Measurements from ENCODE around the gene PRDX1. TPM values are rescaled to one million over a fixed set of nuclear protein-coding genes. Genes with fewer than 3 reads are reported as not detected.
"Not testable (repeated sequence)": the region's sequence is repeated elsewhere in the genome, so short reads cannot be mapped to it uniquely, and the experiment has no call there.

The PRDX1 gene
- polyA plus RNA-seq, 4 donors = 337 to 402 (median 390) TPM

GRCh38 chr1:45473302-45473701 lies 48.4 kb downstream of the PRDX1 start:
- no peak for DNase-seq (ENCODE audit: low read depth in 4 of 4, low spot score in 3 of 4)

GRCh38 chr1:45470306-45470798 lies 51.3 kb downstream of the PRDX1 start:
- no peak for DNase-seq (ENCODE audit: low read depth in 4 of 4, low spot score in 3 of 4)

- DNase-seq (ENCODE audit: low read depth in 4 of 4, low spot score in 3 of 4) = not testable (repeated sequence)
These were observed 54.3 kb downstream of the PRDX1 start for GRCh38 chr1:45467353-45467752.

GRCh38 chr1:45465277-45465676 lies 56.4 kb downstream of the PRDX1 start:
- DNase-seq (ENCODE audit: low read depth in 4 of 4, low spot score in 3 of 4) = no peak

Other genes starting within 250 kb of the PRDX1 start
- 1 to 10 TPM; 2.9 to 4.8 (median 3.6) TPM for gene HPDL, start 195.0 kb downstream of the PRDX1 start, polyA plus RNA-seq (ENCODE audit: insufficient read length in 4 of 4)
- 10 to 100 TPM; 12.9 to 16.0 (median 14.6) TPM for gene TOE1, start 181.7 kb downstream of the PRDX1 start, polyA plus RNA-seq (ENCODE audit: insufficient read length in 4 of 4)
- gene MUTYH, start 181.4 kb downstream of the PRDX1 start, polyA plus RNA-seq (ENCODE audit: insufficient read length in 4 of 4) = 10 to 100 TPM; 26.4 to 31.3 (median 31.0) TPM
- 1 to 10 TPM; 6.2 to 7.5 (median 6.9) TPM for gene TESK2, start 30.7 kb downstream of the PRDX1 start, polyA plus RNA-seq (ENCODE audit: insufficient read length in 4 of 4)
- 1 to 10 TPM; 1.5 to 2.0 (median 1.7) TPM for gene CCDC163, start 21.8 kb downstream of the PRDX1 start, polyA plus RNA-seq (ENCODE audit: insufficient read length in 4 of 4)
- gene MMACHC, start 21.6 kb downstream of the PRDX1 start, polyA plus RNA-seq (ENCODE audit: insufficient read length in 4 of 4) = 10 to 100 TPM; 12.5 to 14.8 (median 13.4) TPM
- 100 to 1,000 TPM; 248 to 336 (median 277) TPM for gene AKR1A1, start 28.9 kb upstream of the PRDX1 start, polyA plus RNA-seq (ENCODE audit: insufficient read length in 4 of 4)
- 100 to 1,000 TPM; 271 to 301 (median 279) TPM for gene NASP, start 62.2 kb upstream of the PRDX1 start, polyA plus RNA-seq (ENCODE audit: insufficient read length in 4 of 4)
- 1 to 10 TPM in 3 of 4 donors, under 1 TPM in 1; 0.85 to 2.6 (median 1.8) TPM for gene CCDC17, start 102.2 kb upstream of the PRDX1 start, polyA plus RNA-seq (ENCODE audit: insufficient read length in 4 of 4)
- gene GPBP1L1, start 164.6 kb upstream of the PRDX1 start, polyA plus RNA-seq (ENCODE audit: insufficient read length in 4 of 4) = 100 to 1,000 TPM in 3 of 4 donors, 10 to 100 TPM in 1; 89.8 to 132 (median 114) TPM
- 10 to 100 TPM; 51.6 to 57.7 (median 54.2) TPM for gene TMEM69, start 166.3 kb upstream of the PRDX1 start, polyA plus RNA-seq (ENCODE audit: insufficient read length in 4 of 4)
- 10 to 100 TPM; 26.7 to 31.9 (median 31.6) TPM for gene IPP, start 228.8 kb upstream of the PRDX1 start, polyA plus RNA-seq (ENCODE audit: insufficient read length in 4 of 4)